HG03571 (cell line): ENCODE results near the gene PLPPR2.
"Not testable (repeated sequence)": the region's sequence is repeated elsewhere in the genome, so short reads cannot be mapped to it uniquely, and the experiment has no call there.

Source experiments
- ATAC-seq: cut with Tn5 transposase; IDR thresholded peaks from one replicate; pipeline ENCODE4 v1.9.1; 2021; ENCODE audit not compliant: unreplicated experiment

Gene PLPPR2

GRCh38 chr19:11339254-11340098 is 15.8 kb upstream of the PLPPR2 start, which contains the start of gene RAB3D:
RAB3D (minus strand) TSS chr19:11339657; CDS start chr19:11337399, 2,258 bp downstream.
- peak; percentile 55 for ATAC-seq

- not testable (repeated sequence) for ATAC-seq
These were observed 15.1 kb upstream of the PLPPR2 start for GRCh38 chr19:11340099-11340467.

GRCh38 chr19:11342429-11342828 is 12.8 kb upstream of the PLPPR2 start:
- ATAC-seq = no peak

- ATAC-seq = no peak
These were observed 10.0 kb upstream of the PLPPR2 start for GRCh38 chr19:11345122-11345803.

- peak; percentile 77 for ATAC-seq
These were observed 8.9 kb upstream of the PLPPR2 start, which contains the start of the genes CCDC159 and TMEM205 for GRCh38 chr19:11346104-11346940. CCDC159 (plus strand) TSS chr19:11346519; CDS start chr19:11346607, 88 bp downstream. TMEM205 (minus strand) TSS chr19:11346268; CDS start chr19:11345619, 649 bp downstream.

- ATAC-seq = no peak
These were observed 7.6 kb upstream of the PLPPR2 start for GRCh38 chr19:11347546-11348039.

GRCh38 chr19:11349171-11349570 is 6.1 kb upstream of the PLPPR2 start:
- ATAC-seq = no peak

GRCh38 chr19:11354102-11354501 is 1.1 kb upstream of the PLPPR2 start:
- ATAC-seq = not testable (repeated sequence)

- no peak for ATAC-seq
These were observed 804 bp downstream of the PLPPR2 start for GRCh38 chr19:11356074-11356397.

- ATAC-seq = no peak
These were observed 1.7 kb downstream of the PLPPR2 start for GRCh38 chr19:11356676-11357550.

- ATAC-seq = no peak
These were observed 4.2 kb downstream of the PLPPR2 start for GRCh38 chr19:11359421-11359820.

- ATAC-seq = no peak
These were observed 6.0 kb downstream of the PLPPR2 start for GRCh38 chr19:11361037-11361770.

- no peak for ATAC-seq
These were observed 6.8 kb downstream of the PLPPR2 start for GRCh38 chr19:11361771-11362731.

- no peak for ATAC-seq
These were observed 8.6 kb downstream of the PLPPR2 start for GRCh38 chr19:11363881-11364280.

- no peak for ATAC-seq
These were observed 9.2 kb downstream of the PLPPR2 start for GRCh38 chr19:11364296-11364904.

GRCh38 chr19:11364935-11365334 is 9.7 kb downstream of the PLPPR2 start:
- no peak for ATAC-seq

GRCh38 chr19:11365557-11366117 is 10.4 kb downstream of the PLPPR2 start:
- ATAC-seq = no peak

- no peak for ATAC-seq
These were observed 12.3 kb downstream of the PLPPR2 start for GRCh38 chr19:11367528-11367927.
